GM19351 (cell line): ENCODE results near the gene FOXP4.
"Not testable (repeated sequence)": the region's sequence is repeated elsewhere in the genome, so short reads cannot be mapped to it uniquely, and the experiment has no call there.

Source experiments
- ATAC-seq: cut with Tn5 transposase; IDR thresholded peaks from one replicate; pipeline ENCODE4 v1.9.1; 2021; ENCODE audit warnings: mild to moderate bottlenecking, moderate library complexity; ENCODE audit not compliant: unreplicated experiment

Gene FOXP4

DNA sequence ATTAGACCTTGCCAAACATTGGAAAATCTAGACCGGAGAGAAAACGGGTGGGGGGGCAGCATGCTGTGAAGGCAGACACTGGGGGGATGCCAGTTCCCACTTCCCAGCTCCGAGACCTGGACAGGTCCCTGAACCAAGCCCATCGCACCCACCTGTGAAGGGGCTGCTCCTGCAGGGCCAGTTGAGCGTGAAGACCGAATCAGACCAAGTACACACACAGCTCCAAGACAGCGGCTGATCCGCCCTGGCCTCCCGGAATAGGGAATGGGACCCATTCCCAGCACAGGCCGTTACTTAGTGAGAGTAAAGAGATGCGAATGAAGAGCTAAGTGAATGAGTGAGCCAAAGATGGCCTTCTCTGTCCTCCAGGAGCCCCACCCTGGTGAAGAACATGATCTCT lies 50.6 kb downstream of the FOXP4 start:
- no peak for ATAC-seq

DNA sequence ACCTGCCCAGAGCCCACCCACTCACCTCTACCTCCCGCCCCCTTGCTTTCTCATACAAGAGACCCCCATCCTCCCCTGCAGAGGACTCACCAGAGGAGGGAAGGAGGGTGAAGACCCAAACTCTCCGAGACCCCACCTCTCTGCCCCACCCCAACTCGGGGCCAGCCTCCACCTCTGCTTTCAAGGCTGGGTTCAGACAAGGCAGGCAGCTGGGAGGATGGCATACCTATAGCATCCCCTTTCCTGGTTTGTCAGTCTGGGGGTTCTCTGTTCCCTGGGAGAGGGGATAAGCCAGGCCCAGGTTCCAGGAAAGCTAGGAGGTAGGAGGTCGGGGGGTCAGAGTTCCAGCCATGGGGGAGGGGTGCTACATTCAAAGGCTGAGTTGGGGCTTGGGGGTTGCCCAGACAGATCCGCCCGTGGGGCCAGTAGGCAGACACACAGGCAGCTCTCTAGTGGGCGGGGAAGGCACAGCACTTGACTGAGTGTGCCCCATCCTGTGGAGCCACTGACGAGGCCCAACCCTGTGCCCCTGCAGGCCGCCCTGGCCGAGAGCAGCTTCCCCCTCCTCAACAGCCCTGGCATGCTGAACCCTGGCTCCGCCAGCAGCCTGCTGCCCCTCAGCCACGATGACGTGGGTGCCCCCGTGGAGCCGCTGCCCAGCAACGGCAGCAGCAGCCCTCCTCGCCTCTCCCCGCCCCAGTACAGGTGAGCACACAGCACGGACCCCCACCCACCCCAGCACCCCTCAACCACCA lies 51.2 kb downstream of the FOXP4 start:
- ATAC-seq: no peak

DNA sequence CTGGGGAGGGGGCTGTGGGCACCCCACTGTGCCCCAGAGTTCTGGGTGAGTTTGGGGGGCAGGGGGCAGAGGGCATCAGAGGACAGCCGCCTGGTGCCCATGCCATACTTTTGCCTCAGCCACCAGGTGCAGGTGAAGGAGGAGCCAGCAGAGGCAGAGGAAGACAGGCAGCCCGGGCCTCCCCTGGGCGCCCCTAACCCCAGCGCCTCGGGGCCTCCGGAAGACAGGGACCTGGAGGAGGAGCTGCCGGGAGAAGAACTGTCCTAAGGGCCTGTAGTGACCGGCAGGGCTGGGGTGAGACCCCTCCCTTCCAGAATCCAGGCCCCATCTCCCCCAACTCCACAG lies 52.5 kb downstream of the FOXP4 start:
- no peak for ATAC-seq

DNA sequence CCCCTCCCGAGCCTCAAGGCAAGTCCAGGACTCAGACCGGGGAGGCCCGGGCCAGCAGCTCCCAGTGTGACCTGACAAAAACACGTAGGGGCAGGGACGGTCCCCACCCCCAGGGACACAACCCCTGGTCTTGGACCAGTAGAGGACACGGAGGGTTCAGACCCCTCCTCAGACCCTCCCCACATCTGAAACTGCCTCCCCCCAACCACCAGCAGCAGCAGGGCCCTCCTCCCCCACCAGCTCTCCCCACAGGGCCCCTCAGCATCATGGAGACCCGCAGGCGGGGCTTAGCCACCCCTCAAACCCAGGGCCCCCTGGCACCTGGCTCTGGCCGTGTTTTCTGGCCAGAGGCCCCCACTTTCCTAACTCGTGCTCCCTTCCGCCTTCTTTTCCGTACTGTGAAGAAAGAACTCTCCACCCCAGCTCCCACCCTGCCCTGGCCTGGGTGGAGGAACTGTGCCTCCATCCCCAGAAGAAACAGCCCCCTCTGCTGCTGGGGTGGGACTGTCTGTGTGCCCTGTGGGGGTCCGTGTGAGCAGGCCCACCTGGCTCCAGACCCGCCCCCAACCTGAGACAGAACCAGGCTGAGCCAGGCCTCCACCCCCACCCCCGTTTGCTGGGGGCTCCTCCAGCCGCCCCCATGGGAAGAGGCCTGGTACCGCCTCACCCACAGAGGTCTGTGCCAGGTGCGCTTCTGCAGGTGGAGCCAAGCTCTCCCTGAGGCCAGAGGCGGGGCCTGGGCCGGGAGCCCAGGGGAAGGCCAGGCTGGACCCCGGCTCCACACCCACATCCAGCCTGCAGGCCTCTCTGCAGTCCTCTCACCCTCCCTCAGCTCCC lies 53.1 kb downstream of the FOXP4 start:
- ATAC-seq: no peak

DNA sequence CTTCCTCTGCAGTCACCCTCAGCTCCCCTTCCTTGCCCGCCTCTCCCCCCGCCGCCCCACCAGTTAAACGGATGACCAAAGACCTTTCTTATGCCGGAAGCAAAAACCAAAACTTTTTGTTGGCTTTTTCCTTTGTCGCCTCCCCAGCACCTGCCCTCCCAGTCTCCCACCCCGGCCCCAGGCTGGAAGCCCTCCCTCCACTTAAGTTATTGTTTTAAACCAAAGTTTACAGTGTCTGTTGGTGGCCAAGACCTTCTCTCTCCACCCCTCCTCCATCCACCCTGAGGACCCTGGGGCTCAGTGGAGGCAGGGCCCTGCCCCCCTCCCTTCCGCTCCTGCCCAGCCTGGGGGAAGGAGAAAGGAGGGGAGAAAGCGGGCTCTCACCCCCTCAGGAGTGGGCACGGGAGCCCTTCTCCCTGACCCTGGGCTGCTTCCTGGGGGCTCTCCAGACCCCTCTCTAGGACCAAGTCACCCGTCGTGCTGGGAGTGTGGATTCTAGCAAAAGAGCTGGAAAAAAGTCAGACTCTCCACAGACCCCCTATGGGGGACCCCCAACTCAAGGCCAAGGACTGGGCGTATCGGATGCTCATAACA lies 53.8 kb downstream of the FOXP4 start:
- ATAC-seq: no peak

DNA sequence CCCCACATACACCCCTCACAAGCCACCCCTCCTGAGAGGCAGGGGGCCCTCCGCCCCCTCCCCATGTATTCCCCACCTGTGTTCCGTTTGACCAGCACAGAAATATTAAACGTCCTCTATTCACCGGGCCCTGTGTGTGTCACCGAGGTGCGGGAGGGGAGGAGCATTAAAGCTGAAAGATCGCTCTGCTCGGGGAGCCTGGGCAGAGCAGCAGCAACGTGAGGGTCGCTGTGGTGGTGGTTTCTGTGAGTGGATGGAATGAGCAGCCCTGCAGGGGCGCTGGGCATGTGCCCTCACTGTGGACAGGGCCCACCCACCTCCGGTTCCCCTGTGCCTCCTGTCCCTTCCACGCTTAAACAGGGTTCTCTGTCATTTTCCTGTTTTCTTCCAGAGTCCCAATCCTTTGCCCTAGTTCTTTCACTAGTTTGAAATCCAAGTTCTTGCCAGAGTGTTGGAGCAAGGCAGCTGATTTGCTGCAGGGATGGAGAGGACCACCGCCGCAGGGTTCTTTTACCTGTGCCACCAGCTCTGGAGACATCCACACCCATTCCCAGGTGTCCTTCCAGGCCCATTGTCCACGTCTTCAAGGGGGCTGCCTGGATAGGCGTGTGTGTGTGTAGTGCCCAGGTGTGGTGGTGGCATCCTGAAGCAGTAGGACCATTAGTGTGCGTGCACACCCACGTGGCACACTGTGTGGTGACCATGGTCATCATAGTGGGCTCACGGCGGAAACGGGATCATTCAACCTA lies 54.5 kb downstream of the FOXP4 start:
- no peak for ATAC-seq

DNA sequence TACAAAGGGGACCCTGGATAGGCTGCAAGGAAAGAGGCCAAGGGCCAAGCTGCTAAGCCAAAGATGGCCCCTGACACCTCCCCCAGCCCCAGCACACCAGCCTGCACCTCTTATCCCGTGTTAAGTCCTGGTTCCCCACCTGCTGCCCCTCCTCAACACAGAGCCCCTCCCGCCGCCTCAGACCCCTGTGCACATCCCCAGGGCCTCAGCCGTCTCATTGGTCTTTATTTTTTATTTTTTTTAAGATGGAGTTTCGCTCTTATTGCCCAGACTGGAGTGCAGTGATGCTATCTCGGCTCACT lies 55.0 kb downstream of the FOXP4 start:
- no peak for ATAC-seq

DNA sequence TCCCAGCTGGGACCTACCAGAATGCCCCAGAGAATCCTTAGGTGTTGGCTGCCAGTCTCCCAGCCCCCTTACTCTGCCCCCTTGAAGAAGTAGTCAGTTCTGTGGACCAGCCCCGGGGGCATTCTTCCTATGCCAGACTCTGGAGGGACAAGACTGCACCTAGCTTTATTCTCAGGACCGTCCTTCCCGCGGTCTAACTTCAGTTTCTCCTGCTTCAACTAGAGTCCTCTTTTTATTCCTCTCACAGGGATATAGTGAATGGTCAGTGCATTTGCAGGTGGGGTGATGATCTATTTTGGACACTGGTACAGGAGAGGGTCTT lies 56.2 kb downstream of the FOXP4 start:
- ATAC-seq: no peak

DNA sequence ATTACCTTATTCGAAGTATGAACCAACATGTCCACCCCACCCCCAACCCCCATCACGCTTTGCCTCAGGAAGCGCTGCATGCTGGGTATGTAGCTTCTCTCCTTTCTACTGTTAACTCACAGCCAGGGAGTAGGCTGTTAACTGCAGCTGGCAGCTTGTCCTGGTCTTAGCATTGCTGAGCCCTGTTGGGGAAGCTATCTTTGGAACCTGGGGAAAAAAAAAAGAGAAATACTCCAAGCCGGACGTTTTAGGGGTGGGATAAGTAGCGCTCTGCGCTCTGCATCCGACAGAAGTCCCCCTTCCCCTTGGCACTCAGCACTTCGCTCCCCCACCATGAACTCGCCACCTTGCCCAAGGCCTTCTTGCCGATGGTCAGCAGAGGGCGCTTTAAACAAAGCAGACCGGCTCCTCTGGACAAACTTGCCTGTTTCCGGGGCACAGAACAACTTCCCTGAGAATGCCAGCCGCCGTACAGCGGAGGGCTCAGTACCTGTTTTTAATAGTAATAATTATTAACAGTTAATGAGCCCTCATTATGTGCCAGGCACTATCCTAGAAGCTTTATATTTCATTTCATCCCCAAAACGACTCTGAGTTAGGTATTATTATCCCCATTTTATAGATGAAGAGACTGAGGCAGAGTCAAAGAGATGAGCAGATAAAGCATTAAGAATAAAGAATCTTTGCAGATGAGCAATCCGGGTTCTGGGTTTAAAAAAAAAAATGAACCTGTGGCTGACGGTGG lies 56.9 kb downstream of the FOXP4 start:
- no peak for ATAC-seq

DNA sequence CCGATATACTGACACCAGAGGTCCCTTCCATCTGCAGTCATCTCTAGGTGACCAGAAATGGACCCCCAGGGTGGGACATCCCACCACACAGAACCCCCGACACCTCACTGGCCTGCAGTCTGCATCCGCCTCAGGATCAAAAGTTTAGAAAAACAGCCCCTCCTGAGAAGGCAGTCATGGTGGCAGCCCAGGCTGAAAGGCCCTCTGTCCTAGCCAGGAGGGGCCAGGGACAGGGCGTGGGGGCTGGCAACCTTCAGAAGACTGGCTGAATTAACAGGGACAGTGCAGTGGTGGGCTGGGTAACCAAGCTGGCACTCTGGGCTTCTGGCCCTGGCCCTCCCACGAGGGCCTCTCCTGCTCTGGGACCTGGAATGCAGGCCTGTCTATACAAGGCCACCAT lies 57.8 kb downstream of the FOXP4 start:
- no peak for ATAC-seq

DNA sequence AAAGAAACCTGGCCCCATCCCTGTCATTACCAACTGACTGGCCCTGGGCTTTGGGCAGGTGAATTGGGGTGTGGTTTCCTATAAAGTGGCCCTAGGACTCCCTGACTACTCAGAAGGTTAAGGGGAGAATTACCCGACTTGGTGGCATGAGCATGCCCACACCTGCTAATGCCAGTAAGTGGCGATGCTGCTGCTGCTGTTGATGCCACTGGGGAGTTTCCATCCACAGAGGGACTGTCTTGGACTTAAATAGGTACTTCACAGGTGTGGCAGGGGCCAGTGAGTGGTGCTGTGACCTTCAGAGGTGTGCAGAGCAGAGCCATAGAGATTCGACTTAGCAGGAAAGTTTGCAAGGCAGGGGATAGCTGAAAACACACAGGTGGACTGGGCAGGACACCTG lies 59.5 kb downstream of the FOXP4 start:
- no peak for ATAC-seq

DNA sequence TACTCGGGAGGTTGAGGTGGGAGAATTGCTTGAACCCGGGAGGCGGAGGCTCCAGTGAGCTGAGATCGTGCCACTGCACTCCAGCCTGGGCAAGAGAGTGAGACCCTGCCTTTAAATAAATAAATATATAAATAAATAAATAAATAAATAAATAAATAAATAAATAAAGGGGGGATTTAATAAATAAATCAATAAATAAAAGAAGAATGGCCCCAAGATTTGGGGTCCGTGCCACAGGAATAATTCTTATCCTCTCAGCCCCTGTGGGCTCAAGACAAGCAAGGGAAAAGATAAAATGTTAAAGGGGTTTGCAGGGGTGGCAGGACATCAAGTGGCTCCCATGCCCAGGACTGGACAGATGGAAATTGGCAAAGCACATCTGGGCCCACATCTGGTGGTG lies 60.9 kb downstream of the FOXP4 start:
- no peak for ATAC-seq

DNA sequence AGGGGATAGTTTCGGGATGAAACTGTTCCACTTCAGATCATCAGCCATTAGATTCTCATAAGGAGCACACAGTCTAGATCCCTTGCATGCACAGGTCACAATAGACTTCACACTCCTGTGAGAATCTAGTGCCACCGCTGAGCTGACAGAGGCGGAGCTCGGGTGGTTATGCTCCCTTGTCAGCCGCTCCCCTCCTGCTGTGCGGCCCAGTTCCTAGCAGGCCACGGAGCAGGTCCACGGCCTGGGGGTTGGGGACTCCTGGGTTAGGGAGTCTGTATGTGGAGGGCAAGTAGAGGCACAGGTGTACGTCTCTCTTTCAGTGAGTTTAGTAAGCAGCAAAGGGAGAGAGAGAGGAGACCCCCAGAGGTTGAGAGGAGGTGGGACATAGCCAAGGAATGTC lies 61.6 kb downstream of the FOXP4 start:
- ATAC-seq: no peak

DNA sequence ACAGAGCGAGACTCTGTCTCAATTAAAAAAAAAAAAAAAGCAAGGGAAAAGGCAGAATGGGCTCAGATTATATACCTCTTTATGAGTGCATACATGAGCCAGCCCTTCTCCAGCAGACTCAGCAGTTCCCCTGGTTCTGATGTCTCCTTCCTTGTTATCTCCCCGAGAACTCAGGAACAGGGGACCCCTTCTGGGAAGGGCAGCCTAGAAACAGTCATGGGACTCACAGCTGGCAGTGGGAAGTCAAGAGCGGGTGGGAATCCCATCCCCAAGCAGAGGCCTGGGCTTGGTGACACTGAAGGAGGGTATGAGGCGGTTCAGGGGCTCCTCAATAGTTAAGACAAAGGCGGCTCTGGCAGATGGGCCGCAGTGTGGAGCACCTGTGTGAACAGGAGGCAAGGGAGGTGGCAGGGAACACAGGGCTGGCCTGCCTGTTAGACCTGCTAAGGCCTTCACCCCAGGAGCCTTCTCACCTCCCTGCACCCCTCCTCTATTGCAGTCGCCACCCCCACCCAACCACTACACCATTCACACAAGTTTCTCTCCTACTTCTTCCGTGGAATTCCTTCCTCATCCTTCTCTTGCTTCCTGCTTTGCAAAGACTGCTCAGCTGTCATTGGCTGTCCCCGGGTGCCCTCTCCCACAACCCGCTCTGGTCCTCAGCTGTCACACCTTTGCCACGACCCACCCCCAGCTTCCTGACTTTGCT lies 62.4 kb downstream of the FOXP4 start:
- ATAC-seq: no peak

DNA sequence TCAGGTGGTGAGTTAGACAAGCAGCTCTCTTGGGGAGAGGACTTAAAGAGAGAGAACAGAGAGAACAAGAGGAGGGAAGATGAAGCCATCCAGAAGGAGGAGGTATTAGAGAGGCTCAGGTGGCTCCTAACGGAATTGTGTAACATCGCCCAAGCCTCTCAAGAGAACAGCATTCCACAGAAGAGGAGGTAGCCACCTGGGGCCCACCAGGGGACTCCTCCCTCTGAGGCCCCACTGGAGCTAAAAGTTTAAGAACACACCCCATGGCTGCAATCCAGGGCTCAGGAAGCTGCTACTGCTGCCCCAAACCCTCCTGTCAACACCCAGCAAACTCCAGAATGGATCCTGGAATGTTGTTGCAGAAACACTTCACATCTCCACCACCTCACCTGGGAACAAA lies 68.5 kb downstream of the FOXP4 start:
- no peak for ATAC-seq

DNA sequence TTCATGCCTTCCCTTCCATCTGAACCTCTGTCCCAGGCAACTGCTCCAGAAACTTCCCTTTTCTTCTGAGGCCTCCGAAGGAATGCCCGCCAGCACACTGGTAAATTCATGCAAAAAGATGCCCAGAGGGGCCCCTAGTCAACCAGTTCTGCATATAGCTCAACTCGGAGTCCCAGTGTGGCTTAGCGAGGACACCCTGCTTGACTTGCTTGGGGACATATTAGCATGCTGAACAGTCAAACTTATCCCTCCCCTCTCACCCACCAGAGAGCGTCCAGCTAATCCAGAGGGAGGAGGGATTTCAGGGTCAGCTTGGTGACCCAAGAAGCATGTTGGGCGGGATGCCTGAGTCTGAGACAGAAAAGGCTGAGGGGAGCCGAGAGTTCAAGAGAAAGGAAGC lies 69.1 kb downstream of the FOXP4 start:
- ATAC-seq: no peak

DNA sequence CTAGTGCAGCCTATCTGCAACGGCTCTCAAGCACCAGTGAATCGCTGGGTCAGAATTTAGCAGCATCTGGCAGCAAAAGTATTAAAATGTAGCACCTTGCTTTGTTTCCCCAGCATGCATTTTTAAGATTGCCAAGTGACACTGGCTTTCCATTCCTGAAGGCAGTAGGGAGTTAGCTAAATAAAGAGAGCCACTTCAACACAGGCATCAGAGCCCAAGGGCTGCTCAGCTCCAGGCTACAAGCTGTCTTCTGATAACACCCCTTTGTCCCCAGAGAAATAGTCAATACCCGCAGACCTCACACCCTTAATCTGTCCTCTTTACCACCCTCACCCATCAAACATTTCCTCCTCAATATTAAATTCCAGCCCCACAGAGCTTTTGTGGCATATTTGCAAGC lies 72.4 kb downstream of the FOXP4 start:
- no peak for ATAC-seq

DNA sequence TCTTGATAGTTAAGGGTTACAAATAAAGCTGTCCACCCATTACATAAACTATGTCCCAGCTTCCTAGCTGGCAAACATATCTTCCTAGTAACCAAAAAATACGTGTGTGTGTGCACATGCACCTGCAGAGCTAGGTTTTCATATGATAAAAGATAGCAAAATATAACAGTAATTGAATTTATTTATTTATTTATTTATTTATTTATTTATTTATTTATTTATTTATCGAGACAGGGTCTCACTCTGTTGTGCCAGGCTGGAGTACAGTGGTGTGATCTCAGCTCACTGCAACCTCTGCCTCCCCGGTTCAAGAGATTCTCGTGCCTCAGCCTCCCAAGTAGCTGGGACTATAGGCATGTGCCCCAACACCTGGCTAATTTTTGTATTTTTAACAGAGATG lies 73.0 kb downstream of the FOXP4 start:
- not testable (repeated sequence) for ATAC-seq

DNA sequence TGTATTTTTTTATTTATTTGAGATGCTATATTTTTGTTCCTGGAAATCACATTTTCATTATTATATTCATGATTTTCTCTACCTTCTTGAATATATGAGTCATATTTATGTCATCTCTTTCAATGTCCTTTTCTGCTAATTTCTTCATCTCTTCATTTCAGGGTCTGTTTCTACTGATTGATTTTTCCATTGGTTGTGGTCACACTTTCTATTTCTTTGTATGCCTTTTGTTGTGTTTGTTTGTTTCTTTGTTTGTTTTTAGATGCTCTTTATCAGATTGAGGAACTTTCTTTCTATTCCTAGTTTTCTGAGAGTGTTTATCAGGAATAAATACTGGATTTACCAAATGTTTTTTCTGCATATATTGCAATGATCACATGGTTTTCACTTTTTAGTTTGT lies 75.2 kb downstream of the FOXP4 start:
- ATAC-seq: no peak

DNA sequence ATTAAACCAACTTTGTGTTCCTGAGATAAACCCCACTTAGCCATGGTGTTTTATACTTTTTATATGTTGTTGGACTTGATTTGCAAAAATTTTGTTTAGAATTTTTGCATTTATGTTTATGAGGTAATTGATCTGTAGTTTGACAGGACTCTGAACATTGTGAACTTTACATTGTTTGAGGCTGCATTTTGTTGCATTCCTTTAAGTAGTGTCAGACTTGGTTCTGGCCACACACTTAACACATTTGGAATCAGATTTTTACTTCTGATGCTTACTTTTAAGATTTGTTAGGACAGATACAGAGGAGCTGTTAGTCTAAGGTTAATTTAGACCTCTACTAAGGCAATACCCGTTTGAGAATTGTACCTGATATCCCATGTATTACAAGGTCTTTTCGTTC lies 75.6 kb downstream of the FOXP4 start:
- no peak for ATAC-seq
